Measurements from ENCODE around the gene MAN2A2. TPM values are rescaled to one million over a fixed set of nuclear protein-coding genes. Genes with fewer than 3 reads are reported as not detected.

Gene MAN2A2
- total and polyA plus RNA-seq, 9 of the 15 experiments (the other 6 are each of a cell fraction or from before 2014, with no cell fraction given), result 7.3 to 151 (median 43.4) TPM

DNA sequence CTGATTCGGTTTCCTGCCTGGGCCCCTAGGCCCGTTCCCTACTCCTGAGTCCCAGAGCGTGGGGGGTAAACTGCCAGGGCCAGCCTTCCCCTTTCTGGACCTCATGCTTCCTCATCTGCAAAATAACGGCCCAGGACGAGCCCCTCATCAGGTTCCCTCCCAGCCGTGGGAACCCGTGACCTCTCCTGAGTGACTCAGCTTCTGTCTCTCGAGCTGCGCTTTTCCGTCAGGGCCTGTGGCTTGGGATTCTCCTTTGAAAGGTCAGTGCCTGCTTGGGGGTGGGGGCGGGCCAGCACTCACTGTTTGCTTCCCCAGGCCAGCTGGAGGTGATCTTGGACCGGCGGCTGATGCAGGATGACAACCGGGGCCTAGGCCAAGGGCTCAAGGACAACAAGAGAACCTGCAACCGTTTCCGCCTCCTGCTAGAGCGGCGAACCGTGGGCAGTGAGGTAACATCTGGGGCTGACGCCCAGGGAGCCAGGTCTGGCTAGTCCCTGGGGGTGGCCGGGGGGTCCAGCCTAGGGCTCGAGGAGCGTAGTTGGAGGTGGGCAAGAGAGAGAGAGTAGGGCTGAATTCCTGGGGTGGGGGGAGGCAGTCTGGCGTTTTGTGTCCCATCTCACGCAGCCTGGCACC is 12.8 kb downstream of the MAN2A2 start (continued):
- TF ChIP-seq SAFB (IDR thresholded peaks at IDR 0.05; ENCODE audit: borderline replicate concordance, low read depth, low read length) (no peak), NR2F6 (CRISPR knock-in tag; IDR thresholded peaks at IDR 0.05) (no peak), ZNF668 (CRISPR knock-in tag; IDR thresholded peaks at IDR 0.05) (no peak), NCOA6 (IDR thresholded peaks at IDR 0.05) (no peak), FOXM1 (IDR thresholded peaks at IDR 0.05; ENCODE audit: low read depth) (no peak), FOXM1 (CRISPR knock-in tag; IDR thresholded peaks at IDR 0.05; ENCODE audit: low read depth) (no peak), ZNF263 (CRISPR knock-in tag; IDR thresholded peaks at IDR 0.05; ENCODE audit: borderline replicate concordance) (no peak), POLR3A (IDR thresholded peaks at IDR 0.05; ENCODE audit: borderline replicate concordance, extremely low read depth, insufficient read depth, insufficient read length) (no peak), CHD1 (IDR thresholded peaks at IDR 0.05; ENCODE audit: low read length) (no peak), L3MBTL2 (IDR thresholded peaks at IDR 0.05) (peak; percentile 86), ZNF311 (CRISPR knock-in tag; IDR thresholded peaks at IDR 0.05) (no peak), ZNF696 (CRISPR knock-in tag; conservative IDR thresholded peaks at IDR 0.05) (no peak), EGR1 (conservative IDR thresholded peaks at IDR 0.05) (peak; percentile 64), CBFA2T3 (IDR thresholded peaks at IDR 0.05) (peak; percentile 54), XRCC5 (IDR thresholded peaks at IDR 0.05; ENCODE audit: low read depth, low read length) (no peak), LEF1 (IDR thresholded peaks at IDR 0.05) (0 out of 2 replicates have a peak, but pooled peaks have one; percentile 40), MCM3 (IDR thresholded peaks at IDR 0.05) (no peak)
- TF ChIP-seq, protein P1, sequence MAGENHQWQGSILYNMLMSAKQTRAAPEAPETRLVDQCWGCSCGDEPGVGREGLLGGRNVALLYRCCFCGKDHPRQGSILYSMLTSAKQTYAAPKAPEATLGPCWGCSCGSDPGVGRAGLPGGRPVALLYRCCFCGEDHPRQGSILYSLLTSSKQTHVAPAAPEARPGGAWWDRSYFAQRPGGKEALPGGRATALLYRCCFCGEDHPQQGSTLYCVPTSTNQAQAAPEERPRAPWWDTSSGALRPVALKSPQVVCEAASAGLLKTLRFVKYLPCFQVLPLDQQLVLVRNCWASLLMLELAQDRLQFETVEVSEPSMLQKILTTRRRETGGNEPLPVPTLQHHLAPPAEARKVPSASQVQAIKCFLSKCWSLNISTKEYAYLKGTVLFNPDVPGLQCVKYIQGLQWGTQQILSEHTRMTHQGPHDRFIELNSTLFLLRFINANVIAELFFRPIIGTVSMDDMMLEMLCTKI (IDR thresholded peaks at IDR 0.05; ENCODE audit: partially characterized antibody), result no peak
- TF ChIP-seq, protein P2, sequence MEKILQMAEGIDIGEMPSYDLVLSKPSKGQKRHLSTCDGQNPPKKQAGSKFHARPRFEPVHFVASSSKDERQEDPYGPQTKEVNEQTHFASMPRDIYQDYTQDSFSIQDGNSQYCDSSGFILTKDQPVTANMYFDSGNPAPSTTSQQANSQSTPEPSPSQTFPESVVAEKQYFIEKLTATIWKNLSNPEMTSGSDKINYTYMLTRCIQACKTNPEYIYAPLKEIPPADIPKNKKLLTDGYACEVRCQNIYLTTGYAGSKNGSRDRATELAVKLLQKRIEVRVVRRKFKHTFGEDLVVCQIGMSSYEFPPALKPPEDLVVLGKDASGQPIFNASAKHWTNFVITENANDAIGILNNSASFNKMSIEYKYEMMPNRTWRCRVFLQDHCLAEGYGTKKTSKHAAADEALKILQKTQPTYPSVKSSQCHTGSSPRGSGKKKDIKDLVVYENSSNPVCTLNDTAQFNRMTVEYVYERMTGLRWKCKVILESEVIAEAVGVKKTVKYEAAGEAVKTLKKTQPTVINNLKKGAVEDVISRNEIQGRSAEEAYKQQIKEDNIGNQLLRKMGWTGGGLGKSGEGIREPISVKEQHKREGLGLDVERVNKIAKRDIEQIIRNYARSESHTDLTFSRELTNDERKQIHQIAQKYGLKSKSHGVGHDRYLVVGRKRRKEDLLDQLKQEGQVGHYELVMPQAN (IDR thresholded peaks at IDR 0.05; ENCODE audit: borderline replicate concordance), result no peak
- TF ChIP-seq, protein P3, sequence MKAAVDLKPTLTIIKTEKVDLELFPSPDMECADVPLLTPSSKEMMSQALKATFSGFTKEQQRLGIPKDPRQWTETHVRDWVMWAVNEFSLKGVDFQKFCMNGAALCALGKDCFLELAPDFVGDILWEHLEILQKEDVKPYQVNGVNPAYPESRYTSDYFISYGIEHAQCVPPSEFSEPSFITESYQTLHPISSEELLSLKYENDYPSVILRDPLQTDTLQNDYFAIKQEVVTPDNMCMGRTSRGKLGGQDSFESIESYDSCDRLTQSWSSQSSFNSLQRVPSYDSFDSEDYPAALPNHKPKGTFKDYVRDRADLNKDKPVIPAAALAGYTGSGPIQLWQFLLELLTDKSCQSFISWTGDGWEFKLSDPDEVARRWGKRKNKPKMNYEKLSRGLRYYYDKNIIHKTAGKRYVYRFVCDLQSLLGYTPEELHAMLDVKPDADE (conservative IDR thresholded peaks at IDR 0.05; ENCODE audit: control insufficient read depth, low read depth, low read length), result no peak; the same call in 1 of the 2 replicates
- TF ChIP-seq, protein P4, sequence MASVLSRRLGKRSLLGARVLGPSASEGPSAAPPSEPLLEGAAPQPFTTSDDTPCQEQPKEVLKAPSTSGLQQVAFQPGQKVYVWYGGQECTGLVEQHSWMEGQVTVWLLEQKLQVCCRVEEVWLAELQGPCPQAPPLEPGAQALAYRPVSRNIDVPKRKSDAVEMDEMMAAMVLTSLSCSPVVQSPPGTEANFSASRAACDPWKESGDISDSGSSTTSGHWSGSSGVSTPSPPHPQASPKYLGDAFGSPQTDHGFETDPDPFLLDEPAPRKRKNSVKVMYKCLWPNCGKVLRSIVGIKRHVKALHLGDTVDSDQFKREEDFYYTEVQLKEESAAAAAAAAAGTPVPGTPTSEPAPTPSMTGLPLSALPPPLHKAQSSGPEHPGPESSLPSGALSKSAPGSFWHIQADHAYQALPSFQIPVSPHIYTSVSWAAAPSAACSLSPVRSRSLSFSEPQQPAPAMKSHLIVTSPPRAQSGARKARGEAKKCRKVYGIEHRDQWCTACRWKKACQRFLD (CRISPR knock-in tag; IDR thresholded peaks at IDR 0.05), result peak; percentile 82
- TF ChIP-seq, protein P5, sequence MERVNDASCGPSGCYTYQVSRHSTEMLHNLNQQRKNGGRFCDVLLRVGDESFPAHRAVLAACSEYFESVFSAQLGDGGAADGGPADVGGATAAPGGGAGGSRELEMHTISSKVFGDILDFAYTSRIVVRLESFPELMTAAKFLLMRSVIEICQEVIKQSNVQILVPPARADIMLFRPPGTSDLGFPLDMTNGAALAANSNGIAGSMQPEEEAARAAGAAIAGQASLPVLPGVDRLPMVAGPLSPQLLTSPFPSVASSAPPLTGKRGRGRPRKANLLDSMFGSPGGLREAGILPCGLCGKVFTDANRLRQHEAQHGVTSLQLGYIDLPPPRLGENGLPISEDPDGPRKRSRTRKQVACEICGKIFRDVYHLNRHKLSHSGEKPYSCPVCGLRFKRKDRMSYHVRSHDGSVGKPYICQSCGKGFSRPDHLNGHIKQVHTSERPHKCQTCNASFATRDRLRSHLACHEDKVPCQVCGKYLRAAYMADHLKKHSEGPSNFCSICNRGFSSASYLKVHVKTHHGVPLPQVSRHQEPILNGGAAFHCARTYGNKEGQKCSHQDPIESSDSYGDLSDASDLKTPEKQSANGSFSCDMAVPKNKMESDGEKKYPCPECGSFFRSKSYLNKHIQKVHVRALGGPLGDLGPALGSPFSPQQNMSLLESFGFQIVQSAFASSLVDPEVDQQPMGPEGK (CRISPR knock-in tag; IDR thresholded peaks at IDR 0.05; ENCODE audit: borderline replicate concordance), result no peak
